ENCODE results near the gene SFMBT2.

The SFMBT2 gene

GRCh38 chr10:7277867-7278266 lies 133.0 kb downstream of the SFMBT2 start:
- no peak overlapping the region for H3K27ac ChIP-seq
- DNase-seq (ENCODE audit: low read depth, low spot score): no peak

DNA sequence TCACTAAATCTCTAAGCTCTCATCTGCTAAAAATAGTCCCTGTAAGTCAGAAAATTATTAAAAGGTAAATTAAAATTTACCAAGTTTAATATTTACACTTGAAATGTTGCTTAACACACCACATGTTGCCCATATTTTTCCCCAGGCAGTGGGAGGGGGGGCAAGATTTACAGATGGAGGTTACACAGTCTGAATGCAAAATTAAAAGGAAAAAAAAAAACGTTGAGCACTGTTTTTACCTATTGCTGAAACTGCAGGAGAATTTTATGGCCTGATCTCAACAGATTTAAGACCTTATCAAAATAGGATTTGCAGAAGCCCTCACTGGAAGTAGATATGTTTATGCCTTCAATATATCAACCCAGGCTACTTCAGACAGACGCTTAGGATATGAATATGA lies 133.4 kb downstream of the SFMBT2 start:
- H3K27ac ChIP-seq: no peak overlapping the region
- no peak for DNase-seq (ENCODE audit: low read depth, low spot score)

GRCh38 chr10:7275761-7276440 lies 134.9 kb downstream of the SFMBT2 start:
- no peak for DNase-seq (ENCODE audit: low read depth, low spot score)
- H3K27ac ChIP-seq: no peak overlapping the region

DNA sequence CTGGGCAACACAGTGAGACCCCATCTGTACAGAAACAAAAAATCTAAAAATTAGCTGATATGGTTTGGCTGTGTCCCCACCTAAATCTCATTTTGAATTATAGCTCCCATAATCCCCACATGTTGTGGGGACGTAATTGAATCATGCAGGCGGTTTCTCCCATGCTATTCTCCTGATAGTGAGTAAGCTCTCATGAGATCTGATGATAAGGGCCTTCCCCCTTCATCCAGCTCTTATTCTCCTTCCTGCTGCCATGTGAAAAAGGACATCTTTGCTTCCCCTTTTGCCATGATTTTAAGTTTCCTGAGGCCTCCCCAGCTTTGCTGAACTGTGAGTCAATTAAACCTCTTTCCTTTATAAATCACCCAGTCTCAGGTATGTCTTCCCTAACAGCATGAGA lies 136.5 kb downstream of the SFMBT2 start:
- DNase-seq (ENCODE audit: low read depth, low spot score): no peak
- no peak overlapping the region for H3K27ac ChIP-seq

DNA sequence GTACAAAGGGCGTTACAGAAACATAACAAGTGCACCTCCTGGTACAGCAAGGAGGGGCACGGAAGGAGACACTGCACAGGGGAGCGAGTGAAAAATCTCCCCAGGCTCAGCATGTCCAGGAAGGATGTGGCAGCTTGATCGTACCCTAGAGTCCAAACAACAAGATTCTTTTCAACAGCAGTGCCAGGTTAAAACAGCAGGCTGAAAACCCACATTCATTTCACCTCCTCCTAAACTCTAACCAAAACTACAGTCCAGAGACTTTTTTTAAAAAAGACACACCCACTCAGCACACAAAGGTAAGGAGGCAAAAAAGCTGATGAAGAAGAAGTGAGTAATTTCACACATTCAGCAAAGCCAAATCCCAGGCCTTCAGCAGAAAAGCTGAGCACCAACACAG lies 138.8 kb downstream of the SFMBT2 start:
- no peak overlapping the region for H3K27ac ChIP-seq

DNA sequence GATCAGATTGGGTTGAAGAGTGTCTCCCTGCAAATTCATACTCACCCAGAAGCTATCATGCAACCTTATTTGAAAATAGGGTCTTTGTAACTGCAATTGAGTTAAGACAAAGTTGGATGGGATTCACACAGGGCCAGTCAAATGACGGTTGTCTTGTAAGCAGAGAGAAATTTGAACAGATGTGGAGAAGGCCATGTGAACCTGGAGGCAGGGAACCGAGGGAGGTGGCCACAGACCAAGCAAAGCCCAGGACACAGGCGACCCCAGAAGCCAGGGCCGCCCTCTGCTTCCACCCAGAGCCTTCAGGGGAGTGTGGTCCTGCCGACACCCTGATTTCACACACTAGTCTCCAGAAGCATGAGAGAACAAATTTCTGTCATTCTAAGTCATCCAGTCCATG lies 140.8 kb downstream of the SFMBT2 start:
- no peak for DNase-seq (ENCODE audit: low read depth, low spot score)
- H3K27ac ChIP-seq: no peak overlapping the region

More for the DNA sequence above, 138.8 kb downstream of the SFMBT2 start:
- no peak for DNase-seq (ENCODE audit: low read depth, low spot score)

- no peak for DNase-seq (ENCODE audit: low read depth, low spot score)
Observed at GRCh38 chr10:7267142-7267541, 143.7 kb downstream of the SFMBT2 start.

GRCh38 chr10:7265396-7266123 lies 145.3 kb downstream of the SFMBT2 start:
- H3K27ac ChIP-seq: no peak overlapping the region
- DNase-seq (ENCODE audit: low read depth, low spot score): no peak

More at GRCh38 chr10:7267142-7267541, 143.7 kb downstream of the SFMBT2 start:
- no peak overlapping the region for H3K27ac ChIP-seq

DNA sequence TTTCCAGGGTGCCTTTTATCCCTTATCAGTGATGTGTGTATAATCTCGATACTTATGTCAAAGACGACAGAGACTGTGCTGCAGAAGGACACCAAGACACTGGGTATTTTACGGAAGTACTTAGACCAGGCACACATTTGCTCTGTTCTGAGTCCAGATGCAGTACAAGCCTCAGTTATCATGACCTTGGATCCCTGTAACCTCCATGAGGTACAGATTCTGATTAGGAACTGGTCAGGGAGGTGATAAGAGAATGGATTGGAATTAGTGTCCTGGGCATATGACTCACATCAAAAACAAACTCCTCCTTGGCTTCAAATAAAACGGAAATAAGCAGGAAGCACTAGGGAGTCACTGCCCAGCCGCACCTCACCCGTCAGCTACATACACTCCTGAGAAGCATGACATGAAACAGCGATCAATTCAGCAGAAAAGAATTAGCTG lies 146.5 kb downstream of the SFMBT2 start:
- no peak for DNase-seq (ENCODE audit: low read depth, low spot score)
- H3K27ac ChIP-seq: no peak overlapping the region

DNA sequence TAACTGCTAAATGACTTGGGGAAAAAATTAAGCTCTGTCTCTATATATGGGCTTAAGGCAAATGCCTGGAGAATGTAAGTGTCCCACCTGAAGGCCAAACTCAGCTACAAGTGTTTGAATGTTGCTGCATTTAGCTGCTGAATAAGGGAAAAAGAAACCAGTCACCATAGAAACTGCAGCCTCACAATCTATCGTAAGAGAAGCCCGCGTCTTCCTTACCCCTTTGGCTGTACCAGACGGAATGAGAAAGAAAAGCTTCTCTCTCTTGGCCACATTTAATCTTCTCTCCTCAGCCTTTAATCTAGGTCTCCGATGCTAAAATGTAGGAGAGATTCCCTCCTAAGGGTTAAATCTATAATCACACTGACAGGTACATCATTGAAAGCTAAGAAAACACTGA lies 147.2 kb downstream of the SFMBT2 start:
- DNase-seq (ENCODE audit: low read depth, low spot score): no peak
- H3K27ac ChIP-seq: no peak overlapping the region

GRCh38 chr10:7261351-7261750 lies 149.5 kb downstream of the SFMBT2 start:
- H3K27ac ChIP-seq: peak overlapping the region; percentile 25
- no peak for DNase-seq (ENCODE audit: low read depth, low spot score)

DNA sequence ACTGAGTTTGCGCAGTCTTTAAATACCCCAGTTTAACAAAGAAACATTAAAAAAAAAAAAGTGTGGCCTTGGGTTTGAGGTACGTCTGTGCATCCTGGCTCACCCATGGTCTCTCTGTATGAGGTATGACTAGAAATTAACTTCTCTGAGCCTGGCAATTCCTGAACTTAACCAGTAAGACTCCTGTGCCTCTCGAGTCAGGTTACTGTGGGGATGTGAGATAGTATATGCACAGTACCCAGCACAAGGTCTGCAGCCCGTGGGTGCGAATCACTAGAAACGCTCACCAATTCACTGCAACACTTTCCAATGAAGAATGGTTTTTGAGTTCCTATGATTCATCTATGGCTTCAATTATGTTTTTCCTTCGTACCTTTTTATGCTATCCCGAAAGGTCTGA lies 149.9 kb downstream of the SFMBT2 start:
- DNase-seq (ENCODE audit: low read depth, low spot score): no peak
- H3K27ac ChIP-seq: peak overlapping the region; percentile 25

GRCh38 chr10:7260412-7260900 lies 150.4 kb downstream of the SFMBT2 start:
- peak overlapping the region; percentile 25 for H3K27ac ChIP-seq
- DNase-seq (ENCODE audit: low read depth, low spot score): peak; percentile 73

DNA sequence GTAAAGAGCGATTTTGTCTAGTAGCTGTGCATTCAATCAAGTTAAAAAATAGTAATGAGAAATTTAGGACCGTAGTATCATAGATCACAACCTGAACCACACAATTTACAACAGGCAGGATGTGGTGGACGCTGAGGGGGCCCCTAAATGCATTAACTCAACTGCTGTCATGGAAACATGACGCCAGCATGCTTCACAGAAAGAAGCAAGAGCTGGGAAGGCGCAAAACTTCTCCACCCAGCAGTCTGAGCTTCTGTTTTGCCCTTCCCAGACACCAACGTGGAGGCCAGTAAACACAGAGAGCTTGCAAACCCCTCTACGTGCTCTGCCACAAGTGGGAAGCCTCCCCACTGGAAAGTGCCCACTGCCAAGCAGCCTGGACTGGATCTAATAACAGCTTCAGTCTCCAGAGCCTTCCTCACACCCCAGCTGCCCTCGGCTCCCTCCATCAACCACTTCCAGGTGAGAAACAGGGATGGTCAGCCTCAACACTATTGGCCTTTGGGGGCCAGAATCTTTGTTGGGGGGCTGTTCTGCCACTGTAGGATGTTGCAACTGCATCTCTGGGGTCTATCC lies 151.8 kb downstream of the SFMBT2 start:
- H3K27ac ChIP-seq: no peak overlapping the region
- DNase-seq (ENCODE audit: low read depth, low spot score): no peak

- DNase-seq (ENCODE audit: low read depth, low spot score): no peak
- no peak overlapping the region for H3K27ac ChIP-seq
Observed at GRCh38 chr10:7255517-7255916, 155.3 kb downstream of the SFMBT2 start.

DNA sequence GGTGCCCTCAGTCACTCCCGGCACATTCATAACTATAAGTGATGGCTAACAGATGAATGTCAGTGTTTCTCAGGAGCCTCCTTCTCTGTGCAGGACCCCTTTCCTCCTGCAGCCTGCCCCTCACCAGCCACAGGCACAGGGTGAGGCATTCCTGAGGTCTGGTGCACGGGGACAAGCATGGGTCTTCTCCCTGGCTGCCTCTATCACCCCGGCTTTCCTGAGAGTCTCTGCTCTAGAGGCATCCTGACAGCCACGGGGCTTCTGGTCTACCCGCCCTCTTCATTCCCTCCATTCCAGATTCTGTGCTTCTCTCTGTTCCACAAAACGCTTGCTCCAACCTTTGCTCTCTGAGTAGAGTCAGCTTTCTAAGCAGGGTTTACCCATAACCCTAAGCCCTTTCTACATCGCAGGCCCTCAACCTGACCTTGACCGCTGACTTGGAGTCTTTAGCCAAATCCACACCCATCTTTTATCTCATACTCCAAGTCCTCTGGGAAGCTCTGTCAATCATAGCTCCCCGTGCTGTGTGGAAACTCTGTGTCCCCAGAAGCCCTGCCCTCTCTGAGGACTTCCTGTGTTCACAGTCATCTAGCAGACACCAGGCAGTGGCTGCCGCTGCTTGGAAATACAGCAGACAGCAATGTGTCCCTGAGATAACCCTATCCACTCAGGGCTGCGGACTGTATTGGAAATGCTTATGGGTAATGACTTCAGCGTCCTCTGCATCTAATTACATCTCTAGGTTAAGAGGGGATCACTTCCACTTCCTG lies 159.0 kb downstream of the SFMBT2 start:
- DNase-seq (ENCODE audit: low read depth, low spot score): no peak
- H3K27ac ChIP-seq: no peak overlapping the region

DNA sequence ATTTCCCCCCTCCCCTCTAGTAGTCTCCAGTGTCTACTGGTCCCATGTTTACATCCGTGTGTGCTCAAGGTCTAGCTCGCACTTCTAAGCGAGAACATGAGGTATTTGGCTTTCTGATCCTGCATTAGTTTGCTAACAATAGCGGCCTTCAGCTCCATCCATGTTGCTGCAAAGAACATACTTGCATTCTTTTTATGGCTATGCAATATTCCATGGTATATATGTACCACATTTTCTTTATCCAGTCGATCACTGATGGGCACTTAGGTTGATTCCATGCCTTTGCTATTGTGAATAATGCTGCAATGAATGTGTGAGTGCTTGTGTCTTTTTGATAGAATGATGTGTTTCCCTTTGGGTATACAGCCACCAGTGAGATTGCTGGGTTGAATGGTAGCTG lies 160.6 kb downstream of the SFMBT2 start:
- no peak for DNase-seq (ENCODE audit: low read depth, low spot score)
- H3K27ac ChIP-seq: no peak overlapping the region

GRCh38 chr10:7248585-7249164 lies 162.2 kb downstream of the SFMBT2 start:
- H3K27ac ChIP-seq: no peak overlapping the region
- DNase-seq (ENCODE audit: low read depth, low spot score): no peak

DNA sequence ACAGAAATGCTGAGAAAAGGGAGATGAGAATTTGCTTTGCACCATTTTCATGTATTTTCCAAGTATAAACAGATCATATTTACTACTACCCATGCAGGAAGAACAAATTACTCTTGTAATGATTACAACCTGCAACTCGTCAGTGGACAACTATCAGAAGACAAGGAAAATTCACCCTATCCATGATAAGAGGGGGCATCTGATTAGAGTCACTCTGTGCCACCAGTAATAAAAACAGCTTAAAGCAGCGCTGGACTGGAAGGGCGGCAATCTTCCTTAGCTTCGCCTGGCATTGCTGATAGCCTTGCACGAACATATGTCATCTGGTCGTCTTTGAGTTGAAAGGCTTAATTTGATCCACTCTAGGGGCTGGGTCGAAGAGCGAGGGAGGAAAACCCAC lies 162.7 kb downstream of the SFMBT2 start:
- DNase-seq (ENCODE audit: low read depth, low spot score): no peak
- H3K27ac ChIP-seq: no peak overlapping the region

DNA sequence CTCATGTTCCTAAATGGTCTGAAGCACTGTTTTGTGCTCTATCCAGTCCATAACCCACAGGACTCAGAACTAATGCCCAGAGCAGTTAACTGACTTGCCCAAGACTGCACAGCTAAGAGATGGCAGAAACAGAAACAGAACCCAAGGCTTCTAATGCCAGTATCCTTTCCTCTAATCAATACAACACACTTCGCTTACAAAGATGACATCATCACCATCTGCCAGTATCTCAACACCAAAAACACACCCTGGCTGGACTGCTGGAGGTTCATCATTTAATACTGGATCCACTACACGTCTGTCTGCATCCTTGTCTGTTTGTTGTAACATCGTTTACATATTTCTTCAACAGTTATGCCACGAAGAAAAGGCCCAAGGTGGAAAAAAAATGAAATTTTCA lies 165.3 kb downstream of the SFMBT2 start:
- DNase-seq (ENCODE audit: low read depth, low spot score): no peak
- H3K27ac ChIP-seq: no peak overlapping the region

Data from epithelial cell of prostate (primary cell).